M059J (cell line): Measurements from ENCODE around the gene SCAF11. TPM values are rescaled to one million over a fixed set of nuclear protein-coding genes. Genes with fewer than 3 reads are reported as not detected.

ENCODE experiments used
- DNase-seq: peaks from one replicate; pipeline ENCODE4 v3.0.0-alpha.2; 2012; ENCODE audit warnings: low read depth
- total RNA-seq: library from RNA; depleted of rRNA; stranded (reverse); fragments of >200 nt; shearing (Covaris generic); gene quantifications from 2 replicates; pipeline ENCODE4 v1.2.3, GENCODE V29; 2014

SCAF11 gene
- total RNA-seq, 1 experiment from 2014 or later, result 69.8 TPM

GRCh38 chr12:45913631-45914030 lies 76.7 kb downstream of the SCAF11 start:
- no peak for DNase-seq

- no peak for DNase-seq
Measured at GRCh38 chr12:45912774-45913173, 77.6 kb downstream of the SCAF11 start.

GRCh38 chr12:45909041-45909713 lies 81.2 kb downstream of the SCAF11 start:
- no peak for DNase-seq

- DNase-seq, result no peak
Measured at GRCh38 chr12:45907955-45908354, 82.4 kb downstream of the SCAF11 start.

- DNase-seq, result no peak
Measured at GRCh38 chr12:45898094-45898493, 92.3 kb downstream of the SCAF11 start.

- DNase-seq, result no peak
Measured at GRCh38 chr12:45895961-45896360, 94.4 kb downstream of the SCAF11 start.

GRCh38 chr12:45893240-45893639 lies 97.1 kb downstream of the SCAF11 start:
- no peak for DNase-seq

- no peak for DNase-seq
Measured at GRCh38 chr12:45890276-45890675, 100.1 kb downstream of the SCAF11 start.

GRCh38 chr12:45887544-45887943 lies 102.8 kb downstream of the SCAF11 start:
- no peak for DNase-seq

- DNase-seq, result no peak
Measured at GRCh38 chr12:45886685-45887084, 103.7 kb downstream of the SCAF11 start.

- DNase-seq, result no peak
Measured at GRCh38 chr12:45883187-45883586, 107.2 kb downstream of the SCAF11 start.

- no peak for DNase-seq
Measured at GRCh38 chr12:45880533-45880932, 109.8 kb downstream of the SCAF11 start.

GRCh38 chr12:45879363-45879895 lies 110.9 kb downstream of the SCAF11 start:
- DNase-seq, result no peak

GRCh38 chr12:45878630-45879255 lies 111.6 kb downstream of the SCAF11 start:
- DNase-seq, result no peak

GRCh38 chr12:45877069-45877468 lies 113.3 kb downstream of the SCAF11 start:
- DNase-seq, result no peak

GRCh38 chr12:45872446-45872845 lies 117.9 kb downstream of the SCAF11 start:
- DNase-seq, result no peak
